C4-2B (cell line): Measurements from ENCODE around the gene FBF1.

Experiments
- H3K27ac ChIP-seq: fragments of 450-650 bp; 2 replicates; pipeline ENCODE4 v1.5.1; 2017
- CTCF ChIP-seq: fragments of 450-650 bp; conservative IDR thresholded peaks from 2 replicates; pipeline ENCODE4 v1.5.1; 2017; ENCODE audit warnings: mild to moderate bottlenecking
- ZFX ChIP-seq: fragments of 450-650 bp; IDR thresholded peaks from 2 replicates; pipeline ENCODE4 v1.6.1; 2017

Gene FBF1

GRCh38 chr17:75927286-75927922 lies 13.4 kb downstream of the FBF1 start:
- no peak; the same call in 1 of the 2 replicates for TF ChIP-seq CTCF
- TF ChIP-seq ZFX: no peak
- H3K27ac ChIP-seq: no peak overlapping the region; the same call in 1 of the 2 replicates

- no peak overlapping the region for H3K27ac ChIP-seq
- TF ChIP-seq ZFX: no peak
- TF ChIP-seq CTCF: no peak
Observed at GRCh38 chr17:75926456-75926855, 14.4 kb downstream of the FBF1 start.

GRCh38 chr17:75925912-75926311 lies 14.9 kb downstream of the FBF1 start:
- no peak overlapping the region for H3K27ac ChIP-seq
- TF ChIP-seq CTCF (no peak), ZFX (no peak)

GRCh38 chr17:75925103-75925502 lies 15.7 kb downstream of the FBF1 start:
- no peak overlapping the region for H3K27ac ChIP-seq
- TF ChIP-seq ZFX: no peak
- TF ChIP-seq CTCF: no peak

- no peak overlapping the region for H3K27ac ChIP-seq
- TF ChIP-seq CTCF: no peak
Observed at GRCh38 chr17:75922963-75923874, 17.6 kb downstream of the FBF1 start.

- no peak overlapping the region for H3K27ac ChIP-seq
- no peak for TF ChIP-seq ZFX
- no peak for TF ChIP-seq CTCF
Observed at GRCh38 chr17:75922173-75922961, 18.5 kb downstream of the FBF1 start.
